ENCODE data around the gene GABRG3.

The GABRG3 gene

GRCh38 chr15:27459836-27460235 is 488.9 kb downstream of the GABRG3 start:
- no peak for DNase-seq (ENCODE audit: low read depth in 2 of 2)

- no peak for DNase-seq (ENCODE audit: low read depth in 2 of 2)
These were observed 490.2 kb downstream of the GABRG3 start for GRCh38 chr15:27461181-27461580.

GRCh38 chr15:27463525-27464088 is 492.6 kb downstream of the GABRG3 start:
- no peak for DNase-seq (ENCODE audit: low read depth in 2 of 2)

- DNase-seq (ENCODE audit: low read depth in 2 of 2): no peak
These were observed 494.1 kb downstream of the GABRG3 start for GRCh38 chr15:27464941-27465612.

- DNase-seq (ENCODE audit: low read depth in 2 of 2): no peak
These were observed 495.8 kb downstream of the GABRG3 start for GRCh38 chr15:27466758-27467157.

GRCh38 chr15:27468151-27468591 is 497.2 kb downstream of the GABRG3 start:
- no peak for DNase-seq (ENCODE audit: low read depth in 2 of 2)

- no peak for DNase-seq (ENCODE audit: low read depth in 2 of 2)
These were observed 502.9 kb downstream of the GABRG3 start for GRCh38 chr15:27473845-27474244.

- DNase-seq (ENCODE audit: low read depth in 2 of 2): no peak
These were observed 504.4 kb downstream of the GABRG3 start for GRCh38 chr15:27475395-27475794.

- no peak for DNase-seq (ENCODE audit: low read depth in 2 of 2)
These were observed 508.5 kb downstream of the GABRG3 start for GRCh38 chr15:27479296-27480140.

GRCh38 chr15:27480141-27480530 is 509.2 kb downstream of the GABRG3 start:
- DNase-seq (ENCODE audit: low read depth in 2 of 2): no peak

GRCh38 chr15:27480642-27481041 is 509.7 kb downstream of the GABRG3 start:
- no peak for DNase-seq (ENCODE audit: low read depth in 2 of 2)

GRCh38 chr15:27481768-27482167 is 510.8 kb downstream of the GABRG3 start:
- no peak for DNase-seq (ENCODE audit: low read depth in 2 of 2)

GRCh38 chr15:27482287-27482686 is 511.3 kb downstream of the GABRG3 start:
- no peak for DNase-seq (ENCODE audit: low read depth in 2 of 2)

GRCh38 chr15:27483124-27483523 is 512.1 kb downstream of the GABRG3 start:
- DNase-seq (ENCODE audit: low read depth in 2 of 2): no peak

GRCh38 chr15:27485265-27485664 is 514.3 kb downstream of the GABRG3 start:
- DNase-seq (ENCODE audit: low read depth in 2 of 2): no peak

- DNase-seq (ENCODE audit: low read depth in 2 of 2): no peak
These were observed 515.1 kb downstream of the GABRG3 start for GRCh38 chr15:27486051-27486450.

- no peak for DNase-seq (ENCODE audit: low read depth in 2 of 2)
These were observed 516.0 kb downstream of the GABRG3 start for GRCh38 chr15:27486683-27487647.

- no peak for DNase-seq (ENCODE audit: low read depth in 2 of 2)
These were observed 516.9 kb downstream of the GABRG3 start for GRCh38 chr15:27487846-27488245.

GRCh38 chr15:27490867-27491595 is 520.0 kb downstream of the GABRG3 start:
- DNase-seq (ENCODE audit: low read depth in 2 of 2): no peak

GRCh38 chr15:27491666-27492621 is 521.0 kb downstream of the GABRG3 start:
- DNase-seq (ENCODE audit: low read depth in 2 of 2): no peak
